ENCODE data around the gene ANKS3.
A peak's percentile ranks its signal among the peaks of the same experiment; 100 is the strongest.

Gene ANKS3

DNA sequence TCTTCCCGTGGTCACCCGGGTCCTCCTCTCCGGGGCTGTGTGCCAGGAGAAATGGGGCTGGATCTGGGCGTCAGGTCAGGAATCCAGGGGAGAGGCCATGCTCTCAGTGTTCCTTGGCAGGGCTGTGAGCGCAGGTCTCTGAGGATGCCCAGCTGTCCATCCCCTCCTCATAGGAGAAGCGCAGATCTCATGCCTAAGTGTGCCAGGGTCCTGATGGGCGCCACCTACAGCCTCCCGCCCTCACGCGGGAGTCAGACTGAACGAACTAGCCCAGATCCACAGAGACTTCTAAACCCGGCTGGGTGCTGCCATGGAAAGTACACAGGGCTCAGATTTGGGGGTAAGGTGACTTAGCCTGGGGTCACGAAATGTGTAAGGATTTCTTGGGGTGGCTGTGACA is 85.2 kb downstream of the ANKS3 start:
- Histone ChIP-seq H3K9ac (ENCODE audit: low read depth, low read length) (no peak overlapping the region), H3K4me1 (ENCODE audit: insufficient read depth, low read length) (no peaks in the 10 kb centered on the region), H3K9me3 (ENCODE audit: insufficient read depth, low read length, severe bottlenecking) (no peaks in the 10 kb centered on the region), H3K4me3 (ENCODE audit: low read depth in 1 of 2, low read length in 2 of 2) (no peak overlapping the region), H3K27ac (ENCODE audit: low read length) (no peak overlapping the region), H3K4me2 (ENCODE audit: insufficient read depth, low read length) (no peak overlapping the region), H3K27me3 (ENCODE audit: insufficient read depth, low read length, poor library complexity) (no peaks in the 10 kb centered on the region), H3K36me3 (ENCODE audit: insufficient read depth, low read length) (peaks cover 44% of the 10 kb centered on the region), H2AFZ (ENCODE audit: low read depth, low read length) (no peak overlapping the region), H3K79me2 (ENCODE audit: insufficient read depth, low read length) (peaks cover 44% of the 10 kb centered on the region), H4K20me1 (ENCODE audit: insufficient read depth, low read length) (peaks cover 53% of the 10 kb centered on the region)
- TF ChIP-seq, protein P1, sequence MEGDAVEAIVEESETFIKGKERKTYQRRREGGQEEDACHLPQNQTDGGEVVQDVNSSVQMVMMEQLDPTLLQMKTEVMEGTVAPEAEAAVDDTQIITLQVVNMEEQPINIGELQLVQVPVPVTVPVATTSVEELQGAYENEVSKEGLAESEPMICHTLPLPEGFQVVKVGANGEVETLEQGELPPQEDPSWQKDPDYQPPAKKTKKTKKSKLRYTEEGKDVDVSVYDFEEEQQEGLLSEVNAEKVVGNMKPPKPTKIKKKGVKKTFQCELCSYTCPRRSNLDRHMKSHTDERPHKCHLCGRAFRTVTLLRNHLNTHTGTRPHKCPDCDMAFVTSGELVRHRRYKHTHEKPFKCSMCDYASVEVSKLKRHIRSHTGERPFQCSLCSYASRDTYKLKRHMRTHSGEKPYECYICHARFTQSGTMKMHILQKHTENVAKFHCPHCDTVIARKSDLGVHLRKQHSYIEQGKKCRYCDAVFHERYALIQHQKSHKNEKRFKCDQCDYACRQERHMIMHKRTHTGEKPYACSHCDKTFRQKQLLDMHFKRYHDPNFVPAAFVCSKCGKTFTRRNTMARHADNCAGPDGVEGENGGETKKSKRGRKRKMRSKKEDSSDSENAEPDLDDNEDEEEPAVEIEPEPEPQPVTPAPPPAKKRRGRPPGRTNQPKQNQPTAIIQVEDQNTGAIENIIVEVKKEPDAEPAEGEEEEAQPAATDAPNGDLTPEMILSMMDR (IDR thresholded peaks at IDR 0.05; ENCODE audit: borderline replicate concordance, extremely low read depth, low read length, poor library complexity, severe bottlenecking) = peak; percentile 23
- no peak for TF ChIP-seq EZH2 (IDR thresholded peaks at IDR 0.05; ENCODE audit: borderline replicate concordance, low read depth, low read length, severe bottlenecking)
- DNase-seq (no peak), ATAC-seq (ENCODE audit: insufficient read depth, low read depth) (no peak)

DNA sequence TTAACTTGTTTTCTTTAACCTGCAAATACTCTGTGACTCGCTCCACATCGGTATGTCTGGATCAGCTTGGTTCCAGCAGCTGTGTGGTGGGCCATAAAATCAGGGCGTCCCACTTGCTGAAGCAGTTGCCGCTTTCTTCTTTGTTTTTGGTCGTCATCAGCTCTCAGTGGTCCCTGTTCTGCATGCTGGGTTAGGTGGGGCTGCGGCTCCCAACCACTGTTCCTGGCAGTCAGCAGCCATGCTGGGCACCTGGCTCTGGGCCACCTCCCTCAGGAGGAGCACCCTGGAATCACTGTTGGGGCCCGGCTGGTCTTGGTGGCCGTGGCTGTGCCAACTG is 86.5 kb downstream of the ANKS3 start:
- TF ChIP-seq EZH2 (IDR thresholded peaks at IDR 0.05; ENCODE audit: borderline replicate concordance, low read depth, low read length, severe bottlenecking) = no peak
- TF ChIP-seq, protein P1 (IDR thresholded peaks at IDR 0.05; ENCODE audit: borderline replicate concordance, extremely low read depth, low read length, poor library complexity, severe bottlenecking) = no peak
- no peak overlapping the region for H3K27ac ChIP-seq (ENCODE audit: low read length)
- H4K20me1 ChIP-seq (ENCODE audit: insufficient read depth, low read length) = peaks cover 56% of the 10 kb centered on the region

DNA sequence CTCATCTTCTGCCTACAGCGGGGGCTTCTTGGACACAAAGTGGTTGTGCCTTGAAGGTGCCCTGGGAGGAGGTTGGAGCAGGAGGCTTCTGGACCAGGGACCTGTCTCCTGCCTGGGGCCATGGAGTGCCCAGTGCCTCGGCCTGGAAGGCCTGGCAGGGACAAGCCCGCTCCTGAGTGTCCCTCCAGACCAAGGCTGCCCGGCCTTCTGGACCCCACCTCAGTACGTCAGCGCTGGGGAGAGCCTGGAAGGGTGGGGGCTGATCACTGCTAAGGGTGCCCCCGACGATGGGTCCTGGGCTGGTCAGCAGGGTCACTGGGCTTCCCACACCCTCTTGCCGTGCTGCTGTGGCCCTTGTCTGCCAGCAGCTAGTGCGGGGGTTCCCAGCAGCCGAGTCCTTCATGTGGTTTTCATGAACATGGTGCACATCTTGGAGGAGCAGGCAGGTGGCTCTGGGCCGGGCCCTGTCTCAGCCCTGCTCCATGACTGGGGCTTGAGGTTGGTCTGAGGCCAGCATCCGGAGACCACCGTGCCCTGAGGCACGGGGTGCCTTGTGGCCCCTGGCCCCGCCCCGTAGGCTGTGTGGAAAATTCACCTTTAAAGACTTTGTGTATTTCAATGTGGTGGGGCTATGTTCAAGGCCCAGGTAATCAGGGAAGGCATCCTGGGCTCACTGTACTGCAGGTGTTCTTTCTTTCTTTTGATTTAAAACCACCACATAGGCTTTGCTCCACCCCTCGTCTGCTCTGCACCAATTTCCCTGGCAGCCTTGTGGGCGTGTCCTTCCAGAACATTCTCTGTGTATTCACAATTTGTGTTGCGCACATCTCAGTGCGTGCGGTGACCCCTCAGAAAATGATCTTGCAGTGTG is 87.1 kb downstream of the ANKS3 start:
- Histone ChIP-seq H3K9me3 (ENCODE audit: insufficient read depth, low read length, severe bottlenecking) (no peaks in the 10 kb centered on the region), H3K4me3 (ENCODE audit: low read depth in 1 of 2, low read length in 2 of 2) (no peak overlapping the region), H3K79me2 (ENCODE audit: insufficient read depth, low read length) (peaks cover 63% of the 10 kb centered on the region), H3K27me3 (ENCODE audit: insufficient read depth, low read length, poor library complexity) (no peaks in the 10 kb centered on the region), H3K27ac (ENCODE audit: low read length) (no peak overlapping the region), H3K36me3 (ENCODE audit: insufficient read depth, low read length) (peaks cover 29% of the 10 kb centered on the region), H3K9ac (ENCODE audit: low read depth, low read length) (no peak overlapping the region), H3K4me2 (ENCODE audit: insufficient read depth, low read length) (no peak overlapping the region), H4K20me1 (ENCODE audit: insufficient read depth, low read length) (peaks cover 54% of the 10 kb centered on the region), H3K4me1 (ENCODE audit: insufficient read depth, low read length) (no peaks in the 10 kb centered on the region), H2AFZ (ENCODE audit: low read depth, low read length) (no peak overlapping the region)
- DNase-seq (no peak), ATAC-seq (ENCODE audit: insufficient read depth, low read depth) (no peak)
- TF ChIP-seq EZH2 (IDR thresholded peaks at IDR 0.05; ENCODE audit: borderline replicate concordance, low read depth, low read length, severe bottlenecking) = no peak
- TF ChIP-seq, protein P1 (IDR thresholded peaks at IDR 0.05; ENCODE audit: borderline replicate concordance, extremely low read depth, low read length, poor library complexity, severe bottlenecking) = no peak

More for the DNA sequence above, 86.5 kb downstream of the ANKS3 start:
- Histone ChIP-seq H3K4me3 (ENCODE audit: low read depth in 1 of 2, low read length in 2 of 2) (no peak overlapping the region), H3K9ac (ENCODE audit: low read depth, low read length) (no peak overlapping the region), H3K4me2 (ENCODE audit: insufficient read depth, low read length) (no peak overlapping the region), H3K9me3 (ENCODE audit: insufficient read depth, low read length, severe bottlenecking) (no peaks in the 10 kb centered on the region), H3K4me1 (ENCODE audit: insufficient read depth, low read length) (no peaks in the 10 kb centered on the region), H3K36me3 (ENCODE audit: insufficient read depth, low read length) (peaks cover 35% of the 10 kb centered on the region), H2AFZ (ENCODE audit: low read depth, low read length) (no peak overlapping the region), H3K27me3 (ENCODE audit: insufficient read depth, low read length, poor library complexity) (no peaks in the 10 kb centered on the region), H3K79me2 (ENCODE audit: insufficient read depth, low read length) (peaks cover 57% of the 10 kb centered on the region)
- no peak for ATAC-seq (ENCODE audit: insufficient read depth, low read depth)
- no peak for DNase-seq

Data from DND-41 (cell line).